ENCODE measurements around the gene UNC93B1. TPM values are rescaled to one million over a fixed set of nuclear protein-coding genes. Genes with fewer than 3 reads are reported as not detected.

The UNC93B1 gene
- total RNA-seq, 1 experiment from 2014 or later: 23.3 TPM

- Histone ChIP-seq H2BK15ac (ENCODE audit: low read depth, low read length) (no peak within 1 kb of the TSS), H3K9ac (ENCODE audit: extremely low read depth, insufficient read length, low read length) (no peak within 1 kb of the TSS), H3K4me1 (ENCODE audit: insufficient read depth, low read length) (no peaks in the 10 kb centered on the region), H3K9me3 (ENCODE audit: control insufficient read depth, low read depth, low read length) (no peaks in the 10 kb centered on the region), H2BK5ac (ENCODE audit: insufficient read length, low read length) (no peak within 1 kb of the TSS), H3K4me2 (ENCODE audit: insufficient read depth, insufficient read length, low read length) (no peak within 1 kb of the TSS), H2AK5ac (ENCODE audit: insufficient read length, low read length) (no peak within 1 kb of the TSS), H3K27ac (ENCODE audit: insufficient read length, low read depth, low read length) (no peak within 1 kb of the TSS), H2BK20ac (ENCODE audit: low read depth, low read length, poor library complexity, severe bottlenecking) (no peak within 1 kb of the TSS), H3K18ac (ENCODE audit: insufficient read length, low read depth, low read length) (peak within 1 kb of the TSS; percentile 50), H3K4ac (ENCODE audit: low read depth, low read length) (no peak within 1 kb of the TSS), H3K23me2 (ENCODE audit: insufficient read length, low read depth, low read length, poor library complexity, severe bottlenecking) (no peaks in the 10 kb centered on the region), H3K79me1 (ENCODE audit: insufficient read depth, low read depth, low read length, poor library complexity, severe bottlenecking) (no peaks in the 10 kb centered on the region), H4K8ac (replicated peaks; ENCODE audit: insufficient read length, low read depth, low read length) (no peak within 1 kb of the TSS), H3K79me2 (ENCODE audit: insufficient read depth, low read length) (no peaks in the 10 kb centered on the region), H2BK120ac (ENCODE audit: low read depth, low read length, poor library complexity, severe bottlenecking) (no peak within 1 kb of the TSS), H3T11ph (ENCODE audit: low read length) (no peak within 1 kb of the TSS), H3K23ac (ENCODE audit: insufficient read length, low read depth, low read length) (no peak within 1 kb of the TSS), H3K56ac (ENCODE audit: insufficient read length, low read depth, low read length) (no peak within 1 kb of the TSS), H3K27me3 (ENCODE audit: insufficient read depth, low read length) (no peaks in the 10 kb centered on the region), H4K91ac (ENCODE audit: insufficient read length, low read depth, low read length) (no peak within 1 kb of the TSS), H2AFZ (ENCODE audit: low read length) (no peak within 1 kb of the TSS), H4K5ac (ENCODE audit: insufficient read length, low read depth, low read length) (no peak within 1 kb of the TSS), H3K14ac (ENCODE audit: insufficient read depth, low read length) (peak within 1 kb of the TSS; percentile 73), H4K20me1 (ENCODE audit: control insufficient read depth, insufficient read depth, insufficient read length) (no peaks in the 10 kb centered on the region), H2BK12ac (ENCODE audit: insufficient read length, low read depth, low read length) (no peak within 1 kb of the TSS)
- WGBS (ENCODE audit: extremely low coverage, insufficient read length, low lambda C conversion rate): no CpG with 5 or more reads among the region's 33 CpGs
- DNase-seq: peak; percentile 62
- Mint-ChIP-seq H3K27me3 (ENCODE audit: low read depth) (peaks cover 2% of the 10 kb centered on the region), H3K36me3 (ENCODE audit: insufficient read depth in 1 of 3, low read depth in 3 of 3) (no peaks in the 10 kb centered on the region), H3K9me3 (peaks cover 0 to 5% of the 10 kb centered on the region in 2 experiments; a peak in 1 of 5 replicates), H3K27ac (peak within 1 kb of the TSS in 1 of 3 experiments; percentile 28; a peak in 1 of 7 replicates), H3K4me1 (peaks cover 12 to 31% of the 10 kb centered on the region in 2 experiments), H3K4me3 (no peak within 1 kb of the TSS; a peak in 1 of 5 replicates)
- no peak for TF ChIP-seq CTCF (conservative IDR thresholded peaks at IDR 0.05)
Measured at GRCh38 chr11:68010090-68011041, 6.5 kb upstream of the UNC93B1 start, which contains the start of gene ALDH3B1. Gene ALDH3B1, plus strand, starts transcription at chr11:68010327. Its CDS starts 4,971 bp downstream, at chr11:68015298.

Measured in H9 (cell line).